Erythroblast (primary cell): ENCODE data around the gene TTC7B.

Source experiments
- GATA1 ChIP-seq: IDR thresholded peaks from 2 replicates; pipeline ENCODE4 v1.6.1; 2011; ENCODE audit warnings: low read depth, mild to moderate bottlenecking, control low read depth, low read length, moderate library complexity
- POLR2A ChIP-seq: IDR thresholded peaks from 2 replicates; pipeline ENCODE4 v1.6.1; 2011; ENCODE audit warnings: mild to moderate bottlenecking, low read length

- TF ChIP-seq POLR2A (no peak), GATA1 (no peak)
Observed at GRCh38 chr14:90626550-90626949, 189.7 kb downstream of the TTC7B start.
